GM19035 (cell line): ENCODE results near the gene RAET1E.
"Not testable (repeated sequence)": the region's sequence is repeated elsewhere in the genome, so short reads cannot be mapped to it uniquely, and the experiment has no call there.

ENCODE experiments used
- ATAC-seq: cut with Tn5 transposase; IDR thresholded peaks from one replicate; pipeline ENCODE4 v1.9.1; 2021; ENCODE audit not compliant: unreplicated experiment

RAET1E gene

GRCh38 chr6:149929422-149929821, 31.5 kb upstream of the RAET1E start:
- ATAC-seq, result no peak

GRCh38 chr6:149927025-149927424, 29.1 kb upstream of the RAET1E start:
- not testable (repeated sequence) for ATAC-seq

GRCh38 chr6:149925974-149926777, 28.3 kb upstream of the RAET1E start:
- ATAC-seq, result no peak

- ATAC-seq, result no peak
Measured at GRCh38 chr6:149925253-149925973, 27.5 kb upstream of the RAET1E start.

- ATAC-seq, result no peak
Measured at GRCh38 chr6:149924933-149925252, 27.0 kb upstream of the RAET1E start.

GRCh38 chr6:149924206-149924932, 26.5 kb upstream of the RAET1E start:
- ATAC-seq, result no peak

GRCh38 chr6:149923327-149923986, 25.5 kb upstream of the RAET1E start:
- no peak for ATAC-seq

GRCh38 chr6:149922642-149923326, 24.9 kb upstream of the RAET1E start, which contains the start of gene RAET1G:
TSS of gene RAET1G (minus strand) at chr6:149923121. CDS start at chr6:149923010, 111 bp downstream.
- no peak for ATAC-seq

GRCh38 chr6:149922091-149922490, 24.2 kb upstream of the RAET1E start:
- not testable (repeated sequence) for ATAC-seq

- ATAC-seq, result no peak
Measured at GRCh38 chr6:149921361-149921760, 23.4 kb upstream of the RAET1E start.

- no peak for ATAC-seq
Measured at GRCh38 chr6:149919834-149920225, 21.9 kb upstream of the RAET1E start.

GRCh38 chr6:149919126-149919833, 21.4 kb upstream of the RAET1E start:
- not testable (repeated sequence) for ATAC-seq

- ATAC-seq, result no peak
Measured at GRCh38 chr6:149918151-149918905, 20.4 kb upstream of the RAET1E start.

- no peak for ATAC-seq
Measured at GRCh38 chr6:149917679-149918078, 19.8 kb upstream of the RAET1E start.

GRCh38 chr6:149915970-149916865, 18.3 kb upstream of the RAET1E start:
- ATAC-seq, result no peak

- no peak for ATAC-seq
Measured at GRCh38 chr6:149913540-149914240, 15.8 kb upstream of the RAET1E start.

- no peak for ATAC-seq
Measured at GRCh38 chr6:149913085-149913484, 15.2 kb upstream of the RAET1E start.

- ATAC-seq, result not testable (repeated sequence)
Measured at GRCh38 chr6:149912680-149913079, 14.8 kb upstream of the RAET1E start.
